ENCODE results near the gene LGALS12. TPM values are rescaled to one million over a fixed set of nuclear protein-coding genes. Genes with fewer than 3 reads are reported as not detected.

The LGALS12 gene
- total and polyA plus RNA-seq, 11 donors: 0.32 to 15.1 (median 1.1) TPM; not detected in 2

DNA sequence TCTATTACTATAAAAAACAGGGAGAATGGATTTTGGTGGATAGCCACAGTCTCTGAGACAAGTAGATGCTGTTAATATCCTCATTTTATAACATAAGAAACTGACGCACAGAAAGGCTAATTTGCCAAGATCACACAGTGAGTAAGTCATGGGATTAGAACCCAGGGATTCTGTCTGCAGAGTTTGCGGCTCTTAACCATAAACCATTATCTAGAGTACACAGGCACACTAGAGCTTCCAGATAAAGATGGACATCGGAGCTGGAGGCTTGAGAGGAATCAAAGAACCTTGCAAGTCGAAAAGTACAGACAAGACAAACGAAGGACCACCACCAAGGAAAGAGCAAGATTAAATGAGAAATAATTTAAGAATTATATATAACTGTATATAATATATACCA lies 11.3 kb downstream of the LGALS12 start:
- WGBS, 4 donors: 92 to 94% (median 92%) methylated on average over 5 of the region's 5 CpGs
- ATAC-seq: no peak
- TF ChIP-seq POLR2A (IDR thresholded peaks at IDR 0.05) (no peak), CTCF (IDR thresholded peaks at IDR 0.05) (no peak)

GRCh38 chr11:63518548-63518947 lies 12.7 kb downstream of the LGALS12 start:
- Histone ChIP-seq H3K9me3 (peaks cover 0 to 9% (median 0%) of the 10 kb centered on the region in 12 donors), H3K36me3 (no peaks in the 10 kb centered on the region), H3K4me1 (no peaks in the 10 kb centered on the region), H3K27ac (no peak overlapping the region), H3K27me3 (no peaks in the 10 kb centered on the region), H3K4me3 (no peak overlapping the region)
- TF ChIP-seq CTCF (IDR thresholded peaks at IDR 0.05) (no peak), POLR2A (IDR thresholded peaks at IDR 0.05) (no peak)
- ATAC-seq: no peak
- DNase-seq: no peak
- intact Hi-C loops (cut with DNase I): no loop called here
- WGBS, 4 donors: 36 to 53% (median 44%) methylated on average over 1 of the region's 1 CpG

More for the DNA sequence above, 11.3 kb downstream of the LGALS12 start:
- no peaks in the 10 kb centered on the region for H3K36me3 ChIP-seq
- H3K27ac ChIP-seq: no peak overlapping the region
- H3K9me3 ChIP-seq: no peaks in the 10 kb centered on the region
- H3K27me3 ChIP-seq: no peaks in the 10 kb centered on the region
- intact Hi-C loops (cut with DNase I): no loop called here
- H3K4me3 ChIP-seq: no peak overlapping the region
- H3K4me1 ChIP-seq: no peaks in the 10 kb centered on the region
- DNase-seq: no peak

GRCh38 chr11:63520606-63521170 lies 14.8 kb downstream of the LGALS12 start:
- DNase-seq (no peak), ATAC-seq (no peak)
- TF ChIP-seq POLR2A (IDR thresholded peaks at IDR 0.05) (no peak), CTCF (IDR thresholded peaks at IDR 0.05) (no peak)
- H3K27ac ChIP-seq: no peak overlapping the region
- 83 to 87% (median 86%) methylated on average over 5 of the region's 5 CpGs for WGBS, 4 donors
- H3K4me1 ChIP-seq: no peaks in the 10 kb centered on the region
- no peak overlapping the region for H3K4me3 ChIP-seq
- peaks cover 0 to 19% (median 0%) of the 10 kb centered on the region in 12 donors for H3K9me3 ChIP-seq
- no peaks in the 10 kb centered on the region for H3K27me3 ChIP-seq
- intact Hi-C loops (cut with DNase I): no loop called here
- no peaks in the 10 kb centered on the region for H3K36me3 ChIP-seq

- DNase-seq (no peak), ATAC-seq (no peak)
- no peaks in the 10 kb centered on the region for H3K4me1 ChIP-seq
- TF ChIP-seq CTCF (IDR thresholded peaks at IDR 0.05) (no peak), POLR2A (IDR thresholded peaks at IDR 0.05) (no peak)
- intact Hi-C loops (cut with DNase I): no loop called here
- peaks cover 0 to 19% (median 0%) of the 10 kb centered on the region in 12 donors for H3K9me3 ChIP-seq
- no peaks in the 10 kb centered on the region for H3K27me3 ChIP-seq
- H3K27ac ChIP-seq: no peak overlapping the region
- no peak overlapping the region for H3K4me3 ChIP-seq
- 78 to 86% (median 81%) methylated on average over 2 of the region's 2 CpGs for whole genome bisulfite sequencing, 4 donors
- no peaks in the 10 kb centered on the region for H3K36me3 ChIP-seq
These were observed 16.0 kb downstream of the LGALS12 start for GRCh38 chr11:63521896-63522295.

Data from heart left ventricle (tissue), 16 donors.